SK-N-SH (cell line): Measurements from ENCODE around the gene MAP3K8. TPM values are rescaled to one million over a fixed set of nuclear protein-coding genes. Genes with fewer than 3 reads are reported as not detected.

Experiments used
- CTCF ChIA-PET: fragments of 300-600, 350-600 bp; formaldehyde crosslinking; extraction: SDS; loops from one replicate; lab custom pipeline; 2021; lab: Yijun Ruan, JAX
- POLR2A ChIA-PET: fragments of 350-600 bp; sonication (Branson Sonifier 250); formaldehyde crosslinking; extraction: SDS; loops from one replicate; lab custom pipeline; 2020; ENCODE audit warnings: antibody characterized with exemption, inconsistent platforms; lab: Yijun Ruan, JAX
- DNase-seq: peaks from one replicate; pipeline ENCODE4 v3.0.0; 2012
- H2AFZ ChIP-seq: fragments of 200-600 bp; sonication (generic); 2 replicates; pipeline ENCODE4 v1.8.1; 2016; ENCODE audit warnings: antibody characterized with exemption, mild to moderate bottlenecking, low read depth
- H3F3A ChIP-seq: fragments of 200-600 bp; sonication (generic); replicated peaks from 2 replicates; pipeline ENCODE3; 2016; ENCODE audit warnings: antibody characterized with exemption, mild to moderate bottlenecking; ENCODE audit not compliant: insufficient read depth
- H3K27ac ChIP-seq, 2 experiments: fragments of 200-500 bp in 1 of 2; fragments of 200-600 bp in 1 of 2; sonication (Bioruptor generic) in 1 of 2; sonication (generic), shearing (Covaris generic) in 1 of 2; 2 replicates each; pipeline versions ENCODE4 v1.5.1 to v1.6.1; 2014 to 2016; ENCODE audit warnings: low read depth in 2 of 2, inconsistent platforms in 1 of 2, low read length in 1 of 2, mild to moderate bottlenecking in 1 of 2, mixed read lengths in 1 of 2
- H3K27me3 ChIP-seq: fragments of 200-600 bp; sonication (generic), shearing (Covaris generic); 2 replicates; pipeline ENCODE4 v1.6.1; 2016; ENCODE audit warnings: mixed run types; ENCODE audit not compliant: insufficient read depth
- H3K36me3 ChIP-seq, 2 experiments: fragments of 200-500 bp in 1 of 2; fragments of 200-600 bp in 1 of 2; sonication (Bioruptor generic) in 1 of 2; sonication (generic) in 1 of 2; replicated peaks in 1 of 2; 2 replicates each; pipeline versions ENCODE3 to v1.5.1; 2014 to 2016; ENCODE audit warnings: low read length in 1 of 2, mild to moderate bottlenecking in 1 of 2; ENCODE audit not compliant: insufficient read depth in 2 of 2, control insufficient read depth in 1 of 2
- H3K4me1 ChIP-seq, 2 experiments: fragments of 200-500 bp in 1 of 2; fragments of 200-600 bp in 1 of 2; sonication (Bioruptor generic) in 1 of 2; sonication (generic), shearing (Covaris generic) in 1 of 2; 2 replicates each; pipeline versions ENCODE4 v1.5.1 to v1.6.1; 2014 to 2016; ENCODE audit warnings: low read depth in 1 of 2, low read length in 1 of 2, mixed run types in 1 of 2; ENCODE audit not compliant: insufficient read depth in 2 of 2, control insufficient read depth in 1 of 2
- H3K4me2 ChIP-seq: fragments of 200-600 bp; sonication (generic), shearing (Covaris generic); 2 replicates; pipeline ENCODE4 v1.6.1; 2017; ENCODE audit warnings: mixed run types
- H3K4me3 ChIP-seq, 2 experiments: fragments of 200-500 bp in 1 of 2; fragments of 200-600 bp in 1 of 2; sonication (Bioruptor generic) in 1 of 2; sonication (generic), shearing (Covaris generic) in 1 of 2; 2 replicates each; pipeline versions ENCODE4 v1.5.1 to v1.8.1; 2014 to 2016; ENCODE audit warnings: low read depth in 2 of 2, inconsistent platforms in 1 of 2, low read length in 1 of 2, mild to moderate bottlenecking in 1 of 2, mixed read lengths in 1 of 2, moderate library complexity in 1 of 2
- H3K79me2 ChIP-seq: fragments of 200-600 bp; sonication (generic); 2 replicates; pipeline ENCODE4 v1.8.1; 2017; ENCODE audit warnings: mild to moderate bottlenecking; ENCODE audit not compliant: insufficient read depth
- H3K9ac ChIP-seq: fragments of 200-600 bp; sonication (generic); 2 replicates; pipeline ENCODE4 v1.6.1; 2017; ENCODE audit warnings: mixed run types
- H3K9me2 ChIP-seq: fragments of 200-600 bp; sonication (generic); 2 replicates; pipeline ENCODE4 v1.6.1; 2017; ENCODE audit warnings: mixed run types
- H3K9me3 ChIP-seq: fragments of 200-600 bp; sonication (generic); 2 replicates; pipeline ENCODE4 v1.6.1; 2017; ENCODE audit warnings: mixed run types, mild to moderate bottlenecking, moderate library complexity
- H4K20me1 ChIP-seq: fragments of 200-600 bp; sonication (generic); 2 replicates; pipeline ENCODE4 v1.6.1; 2017; ENCODE audit warnings: mild to moderate bottlenecking, mixed run types; ENCODE audit not compliant: insufficient read depth
- FOSL2 ChIP-seq: IDR thresholded peaks from 2 replicates; pipeline ENCODE4 v1.4.0; 2012; ENCODE audit warnings: low read depth, mild to moderate bottlenecking, moderate library complexity, borderline replicate concordance
- GATA2 ChIP-seq: sonication (generic); formaldehyde crosslinking; IDR thresholded peaks from 2 replicates; pipeline ENCODE4 v1.5.0; 2020; ENCODE audit warnings: mild to moderate bottlenecking, missing genetic modification reagents
- JUND ChIP-seq: IDR thresholded peaks from 2 replicates; pipeline ENCODE4 v1.4.0; 2012
- NRF1 ChIP-seq: IDR thresholded peaks from 2 replicates; pipeline ENCODE4 v1.6.1; 2012; ENCODE audit warnings: low read depth, mild to moderate bottlenecking, low read length
- PBX3 ChIP-seq: IDR thresholded peaks from 2 replicates; pipeline ENCODE4; 2012
- POLR2AphosphoS5 ChIP-seq: IDR thresholded peaks from 2 replicates; pipeline ENCODE4 v1.6.1; 2012; ENCODE audit warnings: low read depth, low read length
- RAD21 ChIP-seq: IDR thresholded peaks from 2 replicates; pipeline ENCODE4 v1.6.1; 2012; ENCODE audit warnings: mild to moderate bottlenecking, low read length
- RFX5 ChIP-seq: IDR thresholded peaks from 2 replicates; pipeline ENCODE4 v1.6.1; 2012; ENCODE audit warnings: mild to moderate bottlenecking, improper control_type of control experiment, low read length
- RXRA ChIP-seq: IDR thresholded peaks from 2 replicates; pipeline ENCODE4 v1.4.0; 2012; ENCODE audit warnings: low read depth, mild to moderate bottlenecking, borderline replicate concordance
- SMC3 ChIP-seq: IDR thresholded peaks from 2 replicates; pipeline ENCODE4 v1.6.1; 2012; ENCODE audit warnings: low read depth, low read length, improper control_type of control experiment
- TAF1 ChIP-seq: IDR thresholded peaks from 2 replicates; pipeline ENCODE4 v1.6.1; 2012; ENCODE audit warnings: low read depth, mild to moderate bottlenecking, low read length, moderate library complexity, borderline replicate concordance
- TEAD4 ChIP-seq: IDR thresholded peaks from 2 replicates; pipeline ENCODE4 v1.4.0; 2012; ENCODE audit warnings: mild to moderate bottlenecking, borderline replicate concordance; ENCODE audit not compliant: insufficient read depth
- WGBS: methylation state at CpG from one replicate; pipeline ENCODE4 v1.1.6; 2017; ENCODE audit warnings: low lambda C conversion rate; 5-methylcytosine and 5-hydroxymethylcytosine counted together
- polyA plus RNA-seq, 3 experiments: library from polyadenylated mRNA; depleted of rRNA; stranded (reverse); fragments of >200 nt; gene quantifications; 2 replicates each; pipeline ENCODE4 v1.2.3, GENCODE V29; 2012
- TF ChIP-seq, protein P1 (sequence below): IDR thresholded peaks from 2 replicates; pipeline ENCODE4 v1.4.0; 2012; ENCODE audit warnings: low read depth, borderline replicate concordance
- TF ChIP-seq, protein P2 (sequence below): IDR thresholded peaks from 2 replicates; pipeline ENCODE4 v1.4.0; 2012; ENCODE audit warnings: low read depth

MAP3K8 gene
- polyA plus RNA-seq, 1 of the 3 experiments (the other 2 are of a cell fraction) = 3.7 TPM

GRCh38 chr10:30462513-30462912 is 28.5 kb downstream of the MAP3K8 start (continued):
- TF ChIP-seq, protein P1, sequence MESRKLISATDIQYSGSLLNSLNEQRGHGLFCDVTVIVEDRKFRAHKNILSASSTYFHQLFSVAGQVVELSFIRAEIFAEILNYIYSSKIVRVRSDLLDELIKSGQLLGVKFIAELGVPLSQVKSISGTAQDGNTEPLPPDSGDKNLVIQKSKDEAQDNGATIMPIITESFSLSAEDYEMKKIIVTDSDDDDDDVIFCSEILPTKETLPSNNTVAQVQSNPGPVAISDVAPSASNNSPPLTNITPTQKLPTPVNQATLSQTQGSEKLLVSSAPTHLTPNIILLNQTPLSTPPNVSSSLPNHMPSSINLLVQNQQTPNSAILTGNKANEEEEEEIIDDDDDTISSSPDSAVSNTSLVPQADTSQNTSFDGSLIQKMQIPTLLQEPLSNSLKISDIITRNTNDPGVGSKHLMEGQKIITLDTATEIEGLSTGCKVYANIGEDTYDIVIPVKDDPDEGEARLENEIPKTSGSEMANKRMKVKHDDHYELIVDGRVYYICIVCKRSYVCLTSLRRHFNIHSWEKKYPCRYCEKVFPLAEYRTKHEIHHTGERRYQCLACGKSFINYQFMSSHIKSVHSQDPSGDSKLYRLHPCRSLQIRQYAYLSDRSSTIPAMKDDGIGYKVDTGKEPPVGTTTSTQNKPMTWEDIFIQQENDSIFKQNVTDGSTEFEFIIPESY = no peak
- no peak for TF ChIP-seq GATA2 (CRISPR knock-in tag)
- TF ChIP-seq POLR2AphosphoS5 = no peak
- TF ChIP-seq TEAD4 = no peak
- no peak for TF ChIP-seq SMC3

GRCh38 chr10:30463944-30464451 is 30.0 kb downstream of the MAP3K8 start:
- no peaks in the 10 kb centered on the region for H4K20me1 ChIP-seq
- POLR2A ChIA-PET = no interaction called here
- H3K9me3 ChIP-seq = no peaks in the 10 kb centered on the region
- TF ChIP-seq RFX5 (no peak), RAD21 (no peak), JUND (peak; percentile 34), PBX3 (peak; percentile 38; the same call in 1 of the 2 replicates), FOSL2 (peak; percentile 44), NRF1 (no peak), RXRA (no peak)
- H3K9ac ChIP-seq = no peak overlapping the region
- no peak for DNase-seq
- peaks cover 9 to 15% of the 10 kb centered on the region in 2 experiments for H3K36me3 ChIP-seq
- H2AFZ ChIP-seq = no peak overlapping the region
- no peaks in the 10 kb centered on the region for H3K27me3 ChIP-seq
- H3K4me2 ChIP-seq = no peak overlapping the region
- WGBS = 78% methylated on average over 2 of the region's 2 CpGs
- CTCF ChIA-PET = interaction anchor here (1.4 kb wide), 1 partner anchor 119 kb away, joined by 3 read pairs; no protein-coding TSS in a partner anchor
- no peaks in the 10 kb centered on the region for H3K79me2 ChIP-seq
- H3K27ac ChIP-seq = no peak overlapping the region
- no peaks in the 10 kb centered on the region for H3K4me1 ChIP-seq
- H3K4me3 ChIP-seq = no peak overlapping the region
- H3F3A ChIP-seq = no peaks in the 10 kb centered on the region
- H3K9me2 ChIP-seq = no peaks in the 10 kb centered on the region

DNA sequence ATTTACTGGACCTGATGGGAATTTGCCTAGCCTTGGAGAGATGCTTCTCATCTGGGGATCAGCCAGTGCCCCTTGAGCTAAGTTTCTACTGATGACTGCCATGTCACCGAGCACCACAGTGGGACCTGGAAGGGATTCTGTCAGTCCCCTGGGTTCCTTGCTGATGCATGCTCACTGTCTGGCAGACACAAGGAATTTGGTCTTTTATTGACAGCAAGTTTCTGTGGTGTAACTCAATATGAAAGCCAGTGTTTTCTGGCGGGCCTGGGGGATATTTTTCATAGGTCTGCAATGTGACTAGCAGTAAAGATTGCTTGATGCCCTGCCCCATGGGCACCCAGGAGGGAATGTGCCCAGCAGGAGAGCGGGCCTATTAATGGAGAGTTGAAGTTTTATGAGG is 30.7 kb downstream of the MAP3K8 start:
- Histone ChIP-seq H3K27me3 (no peaks in the 10 kb centered on the region), H4K20me1 (no peaks in the 10 kb centered on the region), H3K9me2 (no peaks in the 10 kb centered on the region), H3K4me3 (no peak overlapping the region), H3K9me3 (no peaks in the 10 kb centered on the region), H3F3A (no peaks in the 10 kb centered on the region), H3K36me3 (peaks cover 9 to 15% of the 10 kb centered on the region in 2 experiments), H3K4me1 (no peaks in the 10 kb centered on the region), H3K4me2 (no peak overlapping the region), H3K27ac (no peak overlapping the region), H2AFZ (no peak overlapping the region), H3K79me2 (no peaks in the 10 kb centered on the region), H3K9ac (no peak overlapping the region)
- no peak for DNase-seq
- 76% methylated on average over 3 of the region's 3 CpGs for WGBS
- ChIA-PET POLR2A (no interaction called here), CTCF (interaction anchor here (1.4 kb wide), 1 partner anchor 118 kb away, joined by 3 read pairs; no protein-coding TSS in a partner anchor)
- no peak for TF ChIP-seq TAF1
- TF ChIP-seq, protein P2, sequence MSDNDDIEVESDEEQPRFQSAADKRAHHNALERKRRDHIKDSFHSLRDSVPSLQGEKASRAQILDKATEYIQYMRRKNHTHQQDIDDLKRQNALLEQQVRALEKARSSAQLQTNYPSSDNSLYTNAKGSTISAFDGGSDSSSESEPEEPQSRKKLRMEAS = no peak
